HCT116 (cell line): Measurements from ENCODE around the gene CHMP1B.

Experiments
- CTCF ChIP-seq, 3 experiments: fragments of 200-600 bp in 1 of 3; sonication (generic) in 1 of 3; IDR thresholded peaks in 2 of 3; conservative IDR thresholded peaks in 1 of 3; 2 replicates each; pipeline ENCODE4 v1.5.1; 2012 to 2017; ENCODE audit warnings: low read depth in 2 of 3, low read length in 2 of 3, antibody characterized with exemption in 1 of 3, borderline replicate concordance in 1 of 3, control low read depth in 1 of 3, mild to moderate bottlenecking in 1 of 3, mixed read lengths in 1 of 3, mixed run types in 1 of 3, moderate library complexity in 1 of 3; ENCODE audit not compliant: insufficient read depth in 1 of 3
- EGR1 ChIP-seq: IDR thresholded peaks from 2 replicates; pipeline ENCODE4 v1.6.1; 2012; ENCODE audit warnings: low read depth
- ELF1 ChIP-seq: IDR thresholded peaks from 2 replicates; pipeline ENCODE4 v1.6.1; 2012; ENCODE audit warnings: low read depth, borderline replicate concordance
- POLR2A ChIP-seq: IDR thresholded peaks from 2 replicates; pipeline ENCODE4 v1.7.0; 2011; ENCODE audit warnings: borderline replicate concordance; ENCODE audit not compliant: insufficient read depth, insufficient read length; ENCODE audit errors: extremely low read depth
- POLR2AphosphoS5 ChIP-seq: IDR thresholded peaks from 2 replicates; pipeline ENCODE4 v1.6.1; 2011; ENCODE audit warnings: mild to moderate bottlenecking, low read depth, low read length, moderate library complexity
- REST ChIP-seq: IDR thresholded peaks from 2 replicates; pipeline ENCODE4 v1.6.1; 2012; ENCODE audit warnings: low read depth

GRCh38 chr18:11857177-11857887 is 6.1 kb downstream of the CHMP1B start:
- TF ChIP-seq EGR1, result no peak
- TF ChIP-seq POLR2A, result no peak
- no peak for TF ChIP-seq CTCF (IDR thresholded peaks at IDR 0.05 in 2 of 3, conservative IDR thresholded peaks at IDR 0.05 in 1 of 3; ENCODE audit: borderline replicate concordance in 1 of 3, insufficient read depth in 1 of 3, low read depth in 2 of 3, low read length in 2 of 3)
- no peak for TF ChIP-seq REST
- TF ChIP-seq ELF1, result no peak
- peak; percentile 65 for TF ChIP-seq POLR2AphosphoS5
